Aorta (tissue), 5 donors: Measurements from ENCODE around the gene HOXA2. TPM values are rescaled to one million over a fixed set of nuclear protein-coding genes. Genes with fewer than 3 reads are reported as not detected.

Experiments
- ATAC-seq: fragments of 200-7000 bp; cut with Tn5 transposase; one replicate; pipeline ENCODE4 v1.9.1; 2022; ENCODE audit warnings: moderate library complexity; ENCODE audit not compliant: low FRiP score
- DNase-seq, 2 donors: peaks; one replicate each; pipeline ENCODE4 v3.0.0-alpha.2; 2020
- H3K27ac ChIP-seq, 2 donors: one replicate each; pipeline ENCODE4 v1.5.1; 2013; ENCODE audit warnings: low read length in 2 of 2, mild to moderate bottlenecking in 2 of 2, moderate library complexity in 2 of 2, control low read depth in 1 of 2, inconsistent platforms in 1 of 2, low read depth in 1 of 2
- H3K27me3 ChIP-seq, 2 donors: one replicate each; pipeline ENCODE4 v1.6.1; 2013; ENCODE audit warnings: control low read depth in 1 of 2, low read length in 1 of 2, mild to moderate bottlenecking in 1 of 2, moderate library complexity in 1 of 2; ENCODE audit not compliant: insufficient read depth in 2 of 2, control insufficient read depth in 1 of 2
- H3K36me3 ChIP-seq, 2 donors: one replicate each; pipeline ENCODE4 v1.6.1; 2013; ENCODE audit warnings: control low read depth in 1 of 2, low read length in 1 of 2, mild to moderate bottlenecking in 1 of 2; ENCODE audit not compliant: insufficient read depth in 2 of 2, control insufficient read depth in 1 of 2
- H3K4me1 ChIP-seq, 2 donors: one replicate each; pipeline ENCODE4 v1.6.1; 2013; ENCODE audit warnings: low read length in 2 of 2, control low read depth in 1 of 2, mild to moderate bottlenecking in 1 of 2, moderate library complexity in 1 of 2; ENCODE audit not compliant: insufficient read depth in 2 of 2, control insufficient read depth in 1 of 2
- H3K4me3 ChIP-seq, 2 donors: one replicate each; pipeline ENCODE4 v1.5.1; 2013; ENCODE audit warnings: low read length in 2 of 2, control low read depth in 1 of 2, mild to moderate bottlenecking in 1 of 2
- H3K9me3 ChIP-seq: one replicate; pipeline ENCODE4 v1.6.1; 2013; ENCODE audit warnings: mild to moderate bottlenecking, low read length; ENCODE audit not compliant: control insufficient read depth
- WGBS, 2 donors: extraction: QIAGEN DNeasy Blood & Tissue Kit; methylation state at CpG; one replicate each; pipeline ENCODE4 v1.1.7; 2013; 5-methylcytosine and 5-hydroxymethylcytosine counted together
- intact Hi-C, 2 donors: fragments of 100-400 bp; cut with DNase I; formaldehyde crosslinking; loops; one replicate each; pipeline versions ENCODE4 v1.14.2 to v1.15.0; 2022
- polyA plus RNA-seq, 2 donors: library from polyadenylated mRNA; stranded (reverse); fragments of 200-250 nt; gene quantifications; one replicate each; pipeline ENCODE4 v1.2.3, GENCODE V29; 2013
- total RNA-seq, 2 donors: library from RNA; stranded (reverse); fragmentation: NEBNext Ultra II Directional; extraction: Animal tissue kit (Norgen Biotek cat#: 25700); gene quantifications; one replicate each; pipeline ENCODE4 v1.2.1, GENCODE V29; 2021
- donor health status: healthy with polysubstance abuse.
- donor health status: Bipolar disorder and iron deficiency.
- donor health status: DM: no; HTN: no; CAD: no.
- donor health status: DM: no; HTN: no; CAD: no.
- donor health status: DM: yes; HTN: yes; CAD: no.

The HOXA2 gene
- total and polyA plus RNA-seq, 4 donors = 1.6 to 4.7 (median 2.9) TPM

- H3K27ac ChIP-seq = peak overlapping the region; percentile 50 to 92
- 61 to 66% methylated on average over 13 of the region's 13 CpGs for WGBS, 2 donors
- DNase-seq = no peak
- H3K4me3 ChIP-seq = no peak overlapping the region
- H3K4me1 ChIP-seq = peaks cover 0 to 6% of the 10 kb centered on the region in 2 donors
- intact Hi-C loops = no loop called here
- H3K27me3 ChIP-seq = no peaks in the 10 kb centered on the region
- H3K9me3 ChIP-seq = no peaks in the 10 kb centered on the region
- ATAC-seq = no peak
- no peaks in the 10 kb centered on the region for H3K36me3 ChIP-seq
Observed at GRCh38 chr7:27105301-27106031, 3.0 kb upstream of the HOXA2 start.

- DNase-seq = peak in 1 of 2 donors; percentile 57
- H3K27me3 ChIP-seq = no peaks in the 10 kb centered on the region
Observed at GRCh38 chr7:27104341-27105058, 2.0 kb upstream of the HOXA2 start.

GRCh38 chr7:27103489-27104226, 1.2 kb upstream of the HOXA2 start:
- Histone ChIP-seq H3K4me1 (no peaks in the 10 kb centered on the region), H3K27me3 (no peaks in the 10 kb centered on the region), H3K27ac (peak overlapping the region; percentile 87 to 100), H3K9me3 (no peaks in the 10 kb centered on the region), H3K4me3 (peak overlapping the region; percentile 24 to 78), H3K36me3 (no peaks in the 10 kb centered on the region)
- WGBS, 2 donors = 10 to 13% methylated on average over 35 of the region's 35 CpGs
- ATAC-seq (no peak), DNase-seq (peak in 1 of 2 donors; percentile 50)
- intact Hi-C loops = loop anchor here in 1 of 2 donors (5.0 kb wide), 1 partner anchor 241 kb away; the partner anchor contains the start of gene SKAP2

More at GRCh38 chr7:27104341-27105058, 2.0 kb upstream of the HOXA2 start:
- ATAC-seq = no peak
- intact Hi-C loops = loop anchor here in 1 of 2 donors (5.0 kb wide), 1 partner anchor 242 kb away; the partner anchor contains the start of gene SKAP2
- Histone ChIP-seq H3K4me3 (peak overlapping the region in 1 of 2 donors; percentile 1), H3K36me3 (no peaks in the 10 kb centered on the region), H3K27ac (peak overlapping the region; percentile 87 to 100), H3K9me3 (no peaks in the 10 kb centered on the region), H3K4me1 (peaks cover 0 to 1% of the 10 kb centered on the region in 2 donors)
- 4 to 8% methylated on average over 13 of the region's 13 CpGs for WGBS, 2 donors

- Histone ChIP-seq H3K4me3 (peak overlapping the region; percentile 24 to 78), H3K27me3 (no peaks in the 10 kb centered on the region), H3K36me3 (no peaks in the 10 kb centered on the region), H3K4me1 (no peaks in the 10 kb centered on the region), H3K9me3 (no peaks in the 10 kb centered on the region), H3K27ac (peak overlapping the region; percentile 93 to 100)
- 1 to 5% methylated on average over 38 to 39 of the region's 39 CpGs for WGBS, 2 donors
- intact Hi-C loops = loop anchor here in 1 of 2 donors (5.0 kb wide), 1 partner anchor 240 kb away; the partner anchor contains the start of gene SKAP2
- DNase-seq (peak; percentile 54 to 76), ATAC-seq (no peak)
Observed at GRCh38 chr7:27101957-27102580, 414 bp downstream of the HOXA2 start.

- WGBS, 2 donors = 3 to 4% methylated on average over 25 of the region's 25 CpGs
- peak in 1 of 2 donors; percentile 56 for DNase-seq
- intact Hi-C loops = loop anchor here in 1 of 2 donors (5.0 kb wide), 1 partner anchor 239 kb away; the partner anchor contains the start of gene SKAP2
- Histone ChIP-seq H3K4me1 (no peaks in the 10 kb centered on the region), H3K27ac (peak overlapping the region; percentile 93 to 100), H3K36me3 (no peaks in the 10 kb centered on the region), H3K27me3 (no peaks in the 10 kb centered on the region), H3K4me3 (peak overlapping the region; percentile 24 to 78), H3K9me3 (no peaks in the 10 kb centered on the region)
- no peak for ATAC-seq
Observed at GRCh38 chr7:27101171-27101956, 1.1 kb downstream of the HOXA2 start.

- H3K4me3 ChIP-seq = peak overlapping the region; percentile 24 to 78
- no peaks in the 10 kb centered on the region for H3K27me3 ChIP-seq
- peak overlapping the region; percentile 93 to 100 for H3K27ac ChIP-seq
- DNase-seq = no peak
- intact Hi-C loops = loop anchor here in 1 of 2 donors (5.0 kb wide), 1 partner anchor 238 kb away; the partner anchor contains the start of gene SKAP2
- no peaks in the 10 kb centered on the region for H3K9me3 ChIP-seq
- H3K36me3 ChIP-seq = no peaks in the 10 kb centered on the region
- WGBS, 2 donors = 5 to 10% methylated on average over 8 of the region's 8 CpGs
- H3K4me1 ChIP-seq = no peaks in the 10 kb centered on the region
- no peak for ATAC-seq
Observed at GRCh38 chr7:27100694-27101170, 1.8 kb downstream of the HOXA2 start.

- Histone ChIP-seq H3K4me3 (peak overlapping the region in 1 of 2 donors; percentile 80), H3K27me3 (no peaks in the 10 kb centered on the region), H3K4me1 (no peaks in the 10 kb centered on the region), H3K36me3 (no peaks in the 10 kb centered on the region), H3K9me3 (no peaks in the 10 kb centered on the region), H3K27ac (peak overlapping the region; percentile 53 to 73)
- WGBS, 2 donors = 34 to 36% methylated on average over 8 of the region's 8 CpGs
- DNase-seq (no peak), ATAC-seq (no peak)
- intact Hi-C loops = loop anchor here (2.0 to 5.0 kb wide), 5 partner anchors 33 to 1243 kb away; partner anchors contain the start of genes HOXA4 (in 1 of the 2), HOXA5 (in 1 of the 2) and SKAP2 (in 1 of the 2)
Observed at GRCh38 chr7:27099453-27100370, 2.8 kb downstream of the HOXA2 start.
